Esophagus (tissue), 2 donors: ENCODE data around the gene SANBR. TPM values are rescaled to one million over a fixed set of nuclear protein-coding genes. Genes with fewer than 3 reads are reported as not detected.

Experiments used
- H3K27ac ChIP-seq, 2 donors: one replicate each; pipeline ENCODE4 v1.5.1; 2013; ENCODE audit warnings: low read depth in 2 of 2, mild to moderate bottlenecking in 2 of 2, inconsistent platforms in 1 of 2, low read length in 1 of 2, moderate library complexity in 1 of 2
- H3K27me3 ChIP-seq, 2 donors: one replicate each; pipeline ENCODE4 v1.6.1; 2013; ENCODE audit warnings: low read length in 2 of 2, control low read depth in 1 of 2, mild to moderate bottlenecking in 1 of 2; ENCODE audit not compliant: insufficient read depth in 2 of 2, control insufficient read depth in 1 of 2
- H3K36me3 ChIP-seq, 2 donors: one replicate each; pipeline ENCODE4 v1.6.1; 2013; ENCODE audit warnings: low read length in 1 of 2; ENCODE audit not compliant: control insufficient read depth in 2 of 2, insufficient read depth in 2 of 2
- H3K4me1 ChIP-seq, 2 donors: one replicate each; pipeline ENCODE4 v1.6.1; 2013; ENCODE audit warnings: low read length in 1 of 2; ENCODE audit not compliant: control insufficient read depth in 2 of 2, insufficient read depth in 2 of 2
- H3K4me3 ChIP-seq, 2 donors: one replicate each; pipeline ENCODE4 v1.5.1; 2013; ENCODE audit warnings: low read length in 2 of 2, mild to moderate bottlenecking in 2 of 2, low read depth in 1 of 2, moderate library complexity in 1 of 2
- H3K9me3 ChIP-seq, 2 donors: one replicate each; pipeline ENCODE4 v1.6.1; 2013; ENCODE audit warnings: mild to moderate bottlenecking in 2 of 2, low read depth in 1 of 2, low read length in 1 of 2, moderate library complexity in 1 of 2; ENCODE audit not compliant: control insufficient read depth in 2 of 2, insufficient read depth in 1 of 2
- WGBS, 2 donors: extraction: QIAGEN DNeasy Blood & Tissue Kit; methylation state at CpG; one replicate each; pipeline ENCODE4 v1.1.7; 2013; 5-methylcytosine and 5-hydroxymethylcytosine counted together
- polyA plus RNA-seq, 2 donors: library from polyadenylated mRNA; stranded (reverse); fragments of 200-250 nt; gene quantifications; one replicate each; pipeline ENCODE4 v1.2.3, GENCODE V29; 2013
- donor health status: healthy with polysubstance abuse.
- donor health status: Bipolar disorder and iron deficiency.

SANBR gene
- 1 to 10 TPM; 2.3 to 5.1 TPM for polyA plus RNA-seq

DNA sequence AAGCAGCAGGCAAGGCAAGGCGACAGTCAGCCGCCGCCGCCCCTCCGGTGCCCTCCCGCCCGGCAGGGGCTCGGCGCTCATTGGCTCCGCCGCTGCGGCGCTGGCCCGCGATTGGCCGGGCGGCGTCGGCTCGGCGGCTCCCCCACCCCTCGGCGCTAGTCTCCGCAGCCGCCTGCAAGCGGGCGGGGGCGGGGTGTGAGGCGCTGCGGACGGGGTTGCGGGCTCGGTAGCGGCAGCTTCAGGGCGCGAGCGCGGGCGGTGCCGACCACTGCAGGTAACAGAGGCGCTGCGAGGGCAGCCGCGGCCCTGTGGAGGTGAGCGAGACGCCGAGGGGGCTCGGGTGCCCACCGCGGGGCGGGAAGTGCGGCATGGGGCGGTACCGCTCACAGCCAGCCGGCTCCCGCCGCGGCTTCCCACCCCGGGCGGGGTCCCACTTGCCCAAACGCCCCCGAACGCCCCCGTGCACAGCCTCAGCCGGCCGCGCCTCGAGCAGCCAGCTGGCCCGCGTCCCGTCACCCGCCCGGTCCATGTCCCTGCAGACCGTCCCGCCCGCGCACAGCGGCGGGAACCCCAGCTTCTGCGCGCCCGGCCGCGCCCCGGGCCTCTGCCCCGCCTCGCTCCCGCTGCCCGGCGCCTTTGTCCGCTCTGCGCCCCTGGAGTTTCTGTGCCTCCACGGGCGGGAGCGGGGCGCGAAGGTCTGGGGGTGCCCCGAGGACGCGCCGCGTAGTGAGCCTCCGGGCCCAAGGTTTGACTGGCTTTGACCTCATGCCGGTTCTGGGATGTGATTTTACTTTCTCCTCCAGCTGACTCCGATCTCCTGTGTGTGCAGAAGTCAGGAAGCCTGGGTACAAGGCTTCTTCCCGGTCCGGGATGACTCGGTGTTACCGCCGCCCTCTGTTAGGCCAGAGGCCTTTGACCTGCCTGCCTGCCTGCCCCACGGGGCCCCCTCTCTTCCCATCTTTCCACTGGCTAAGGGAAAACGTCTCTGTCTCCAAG lies at the start of gene SANBR:
Gene SANBR (plus strand): TSS at position 158 of the 996 bp plus-strand sequence. CDS start 4,480 bp downstream, outside the sequence.
- H3K36me3 ChIP-seq: no peaks in the 10 kb centered on the region
- H3K4me1 ChIP-seq: no peaks in the 10 kb centered on the region
- no peaks in the 10 kb centered on the region for H3K9me3 ChIP-seq
- WGBS, 2 donors: 0% methylated on average over 80 to 112 of the region's 112 CpGs
- H3K4me3 ChIP-seq: peak within 1 kb of the TSS; percentile 80 to 92
- H3K27ac ChIP-seq: peak within 1 kb of the TSS; percentile 91 to 96
- no peaks in the 10 kb centered on the region for H3K27me3 ChIP-seq

DNA sequence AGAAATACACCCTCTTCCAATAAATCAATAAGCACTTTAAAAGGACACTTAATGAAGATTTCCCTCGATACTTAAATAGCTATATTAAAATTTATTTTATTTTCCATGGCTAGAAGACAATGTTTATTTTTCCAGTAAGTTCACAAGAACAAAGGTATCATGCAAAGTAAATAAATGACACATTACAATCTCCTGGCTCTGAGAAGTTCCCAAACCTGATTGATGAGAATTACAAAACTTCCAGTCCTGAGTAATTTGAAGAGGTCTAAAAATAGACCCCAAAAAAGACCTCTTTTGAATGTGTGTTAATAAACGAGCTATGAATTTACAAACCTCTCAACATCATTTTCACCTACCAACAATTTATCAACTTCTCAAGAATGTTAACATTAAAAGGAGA lies 49.7 kb upstream of the SANBR start:
- Histone ChIP-seq H3K9me3 (no peaks in the 10 kb centered on the region), H3K27me3 (no peaks in the 10 kb centered on the region), H3K4me1 (peaks cover 0 to under 1% of the 10 kb centered on the region in 2 donors), H3K4me3 (peak overlapping the region in 1 of 2 donors; percentile 99), H3K27ac (no peak overlapping the region), H3K36me3 (peaks cover 0 to 1% of the 10 kb centered on the region in 2 donors)
- 19 to 24% methylated on average over 2 of the region's 2 CpGs for WGBS, 2 donors

DNA sequence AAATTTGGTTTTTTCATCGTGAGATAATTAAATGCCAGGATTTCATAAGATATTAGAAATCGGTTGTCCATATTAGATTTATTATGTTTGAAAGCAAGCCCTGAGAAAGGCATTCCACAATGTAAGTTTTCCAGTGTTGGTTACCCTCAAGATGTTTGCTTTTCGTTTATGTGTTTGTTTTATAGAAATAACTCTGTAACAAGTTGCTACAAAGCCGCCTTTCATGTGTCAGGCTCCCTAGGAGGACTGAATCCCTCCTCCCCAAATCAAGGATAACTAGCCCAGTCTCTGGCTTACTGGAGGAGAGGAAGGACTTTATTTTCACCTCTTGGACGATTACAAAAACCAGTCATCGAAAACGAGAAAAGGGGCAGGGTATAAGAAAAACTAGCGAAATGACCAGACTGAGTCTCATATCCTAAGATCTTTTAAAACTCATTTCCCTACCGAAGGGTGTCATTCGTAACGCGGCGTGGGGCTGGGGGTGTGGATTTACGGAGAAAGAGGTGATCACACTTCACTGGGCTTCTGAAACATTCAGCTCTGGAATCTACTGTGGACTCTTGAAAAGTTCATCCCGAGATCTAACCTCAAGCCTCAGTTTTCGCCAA lies 49.2 kb upstream of the SANBR start:
- 1% methylated on average over 16 of the region's 16 CpGs for WGBS, 2 donors
- H3K36me3 ChIP-seq: peaks cover 0 to 5% of the 10 kb centered on the region in 2 donors

DNA sequence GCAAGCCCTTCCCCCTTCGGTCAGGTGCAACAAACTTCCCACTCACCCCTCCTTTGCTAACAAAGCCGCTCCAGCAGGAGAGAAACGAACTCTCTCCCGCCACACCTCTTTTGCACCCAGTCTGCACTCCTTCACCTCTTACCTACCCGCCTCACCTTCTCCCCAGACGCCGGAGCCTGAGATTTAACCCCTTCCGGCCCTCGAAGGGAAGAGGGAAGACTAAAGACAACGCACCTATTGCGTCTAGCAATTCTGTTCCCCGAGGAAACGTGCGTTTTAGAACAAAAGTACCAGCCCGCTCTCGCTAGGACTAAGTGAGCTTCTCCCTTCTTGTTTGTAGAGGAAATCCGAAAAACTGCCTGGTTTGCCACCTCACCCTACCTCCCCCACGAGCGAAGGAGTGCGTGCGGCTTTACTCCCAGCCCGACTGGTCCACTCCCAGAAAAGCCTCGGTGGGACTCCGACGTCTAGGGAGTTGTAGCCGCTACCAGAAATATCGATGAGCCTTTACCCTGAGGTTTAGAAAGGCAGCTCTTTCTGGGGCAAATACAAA lies 48.6 kb upstream of the SANBR start:
- H3K9me3 ChIP-seq: no peaks in the 10 kb centered on the region
- H3K27me3 ChIP-seq: no peaks in the 10 kb centered on the region
- H3K4me3 ChIP-seq: peak overlapping the region; percentile 83 to 99
- peaks cover 0 to 5% of the 10 kb centered on the region in 2 donors for H3K36me3 ChIP-seq
- H3K27ac ChIP-seq: peak overlapping the region; percentile 96 to 97
- 0% methylated on average over 27 of the region's 27 CpGs for WGBS, 2 donors
- H3K4me1 ChIP-seq: peaks cover 0 to 3% of the 10 kb centered on the region in 2 donors

More for the DNA sequence above, 49.2 kb upstream of the SANBR start:
- Histone ChIP-seq H3K4me1 (peaks cover 0 to 3% of the 10 kb centered on the region in 2 donors), H3K27me3 (no peaks in the 10 kb centered on the region), H3K9me3 (no peaks in the 10 kb centered on the region), H3K4me3 (peak overlapping the region; percentile 83 to 99), H3K27ac (peak overlapping the region; percentile 96 to 97)

DNA sequence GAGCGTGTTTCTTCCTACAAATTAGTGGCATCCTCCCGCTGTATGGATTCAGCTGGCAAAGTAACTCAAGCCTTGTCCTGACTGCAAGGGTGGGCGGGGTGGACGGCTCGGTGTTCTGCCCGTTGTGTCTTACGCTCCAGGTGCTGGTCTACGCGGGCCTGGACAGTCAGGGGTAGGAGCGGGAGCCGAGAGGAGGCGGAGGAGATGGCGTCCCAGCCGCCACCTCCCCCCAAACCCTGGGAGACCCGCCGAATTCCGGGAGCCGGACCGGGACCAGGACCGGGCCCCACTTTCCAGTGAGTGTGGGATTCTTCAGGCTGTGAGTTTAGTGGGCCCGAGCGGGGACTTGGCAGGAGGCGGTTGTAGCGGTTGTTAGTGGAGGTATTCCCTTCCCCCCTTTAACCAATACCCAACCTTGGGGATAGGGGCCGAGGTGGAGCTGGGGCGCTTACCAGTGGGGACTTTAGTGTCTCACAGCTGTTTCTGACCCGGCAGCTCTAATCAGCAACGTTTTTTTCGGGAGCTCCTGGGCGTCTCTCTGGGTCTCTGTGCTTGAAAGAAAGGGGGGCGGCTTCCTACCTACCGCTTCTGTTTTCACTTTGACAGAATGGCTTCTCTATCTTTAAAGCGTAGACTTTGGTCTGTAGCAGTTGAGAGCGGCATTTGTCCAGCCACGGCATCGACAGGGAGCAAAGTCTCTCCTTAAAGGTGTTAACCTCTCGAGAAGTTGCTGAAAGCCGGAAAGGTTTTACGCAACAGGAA lies 47.9 kb upstream of the SANBR start, which contains the start of the genes PEX13 and PUS10:
Gene PEX13 (plus strand): TSS at position 165 of the 762 bp plus-strand sequence. CDS start 40 bp downstream, at position 205.
Gene PUS10 (minus strand): TSS at position 700 of the 762 bp plus-strand sequence. CDS start 6,365 bp downstream, outside the sequence.
- Histone ChIP-seq H3K9me3 (no peaks in the 10 kb centered on the region), H3K27ac (peak within 1 kb of the TSS; percentile 96 to 97), H3K36me3 (peaks cover 0 to 5% of the 10 kb centered on the region in 2 donors), H3K4me1 (peaks cover 0 to 3% of the 10 kb centered on the region in 2 donors), H3K27me3 (no peaks in the 10 kb centered on the region), H3K4me3 (peak within 1 kb of the TSS; percentile 83 to 99)
- WGBS, 2 donors: 0% methylated on average over 39 of the region's 39 CpGs

DNA sequence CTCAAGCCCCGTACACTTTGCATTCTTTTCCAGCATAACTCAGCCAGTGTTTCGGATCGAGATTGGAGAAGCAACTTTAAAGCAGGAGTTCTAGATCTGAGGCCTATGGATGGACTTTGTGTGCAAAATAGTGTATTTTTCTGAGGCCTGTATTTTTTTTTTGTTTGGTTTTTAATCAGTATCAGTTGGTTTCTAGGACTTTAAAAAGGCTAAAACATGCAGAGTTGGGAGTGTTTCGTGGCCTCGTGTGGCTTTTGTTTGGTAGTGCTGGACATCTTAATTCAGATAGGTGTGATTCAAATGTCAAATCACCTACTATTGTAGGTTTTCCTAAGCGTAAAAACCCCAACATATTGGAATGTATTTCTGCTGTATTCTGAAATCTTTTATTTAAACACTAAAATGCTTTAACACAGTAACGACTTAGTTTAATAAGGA lies 47.3 kb upstream of the SANBR start:
- 1% methylated on average over 7 of the region's 7 CpGs for WGBS, 2 donors
- Histone ChIP-seq H3K27me3 (no peaks in the 10 kb centered on the region), H3K4me3 (peak overlapping the region; percentile 83 to 99), H3K36me3 (peaks cover 0 to 5% of the 10 kb centered on the region in 2 donors), H3K27ac (peak overlapping the region; percentile 96 to 97), H3K9me3 (no peaks in the 10 kb centered on the region), H3K4me1 (peaks cover 0 to 3% of the 10 kb centered on the region in 2 donors)

DNA sequence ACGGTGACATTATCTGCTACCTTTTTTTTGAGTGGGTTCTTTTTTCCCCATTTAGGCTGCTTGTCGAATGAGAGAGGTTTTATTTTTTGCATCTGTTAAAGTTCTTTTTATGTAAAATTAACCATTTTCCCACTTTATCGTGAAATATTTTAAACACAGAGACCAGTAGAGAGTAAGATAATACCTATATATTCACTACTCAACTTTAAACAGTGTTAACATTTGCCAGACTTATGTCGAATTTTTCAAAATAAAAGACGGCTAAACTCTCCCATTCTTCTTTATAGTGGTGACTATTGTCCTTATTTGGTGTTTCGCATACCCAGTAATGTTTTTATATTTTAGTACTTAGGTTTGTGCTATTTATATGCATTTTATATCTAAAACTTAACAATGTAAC lies 46.9 kb upstream of the SANBR start:
- Histone ChIP-seq H3K27ac (no peak overlapping the region), H3K4me3 (peak overlapping the region in 1 of 2 donors; percentile 99), H3K4me1 (peaks cover 0 to 3% of the 10 kb centered on the region in 2 donors), H3K27me3 (no peaks in the 10 kb centered on the region), H3K36me3 (peaks cover 0 to 5% of the 10 kb centered on the region in 2 donors), H3K9me3 (no peaks in the 10 kb centered on the region)
- 19 to 22% methylated on average over 6 of the region's 6 CpGs for WGBS, 2 donors

DNA sequence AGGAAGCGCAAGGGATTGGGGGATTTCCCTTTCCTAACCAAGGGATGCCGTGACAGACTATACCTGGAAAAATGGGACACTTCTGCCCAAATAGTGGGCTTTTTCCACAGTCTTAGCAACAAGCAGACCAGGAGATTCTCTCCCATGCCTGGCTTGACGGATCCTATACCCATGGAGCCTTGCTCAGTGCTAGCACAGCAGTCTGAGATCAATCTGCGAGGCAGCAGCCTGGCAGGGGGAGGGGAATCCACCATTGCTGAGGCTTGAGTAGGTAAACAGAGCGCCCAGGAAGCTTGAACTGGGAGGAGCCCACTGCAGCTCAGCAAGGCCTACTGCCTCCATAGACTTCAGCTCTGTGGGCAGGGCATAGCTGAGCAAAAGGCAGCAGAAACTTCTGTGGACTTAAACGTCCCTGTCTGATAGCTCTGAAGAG lies 44.4 kb upstream of the SANBR start:
- H3K36me3 ChIP-seq: peaks cover 0 to 5% of the 10 kb centered on the region in 2 donors
- H3K4me1 ChIP-seq: peaks cover 0 to 3% of the 10 kb centered on the region in 2 donors
- 85 to 86% methylated on average over 6 of the region's 6 CpGs for WGBS, 2 donors
- H3K4me3 ChIP-seq: no peak overlapping the region
- H3K27me3 ChIP-seq: no peaks in the 10 kb centered on the region
- H3K27ac ChIP-seq: no peak overlapping the region
- no peaks in the 10 kb centered on the region for H3K9me3 ChIP-seq
